Putamen (tissue), 1 donor: Measurements from ENCODE around the gene GLDC.
A peak's percentile ranks its signal among the peaks of the same experiment; 100 is the strongest.
"Not testable (repeated sequence)": the region's sequence is repeated elsewhere in the genome, so short reads cannot be mapped to it uniquely, and the experiment has no call there.

Experiments used
- DNase-seq: peaks from one replicate; pipeline ENCODE4 v3.0.0-alpha.2; 2016; ENCODE audit warnings: low spot score

Gene GLDC

DNA sequence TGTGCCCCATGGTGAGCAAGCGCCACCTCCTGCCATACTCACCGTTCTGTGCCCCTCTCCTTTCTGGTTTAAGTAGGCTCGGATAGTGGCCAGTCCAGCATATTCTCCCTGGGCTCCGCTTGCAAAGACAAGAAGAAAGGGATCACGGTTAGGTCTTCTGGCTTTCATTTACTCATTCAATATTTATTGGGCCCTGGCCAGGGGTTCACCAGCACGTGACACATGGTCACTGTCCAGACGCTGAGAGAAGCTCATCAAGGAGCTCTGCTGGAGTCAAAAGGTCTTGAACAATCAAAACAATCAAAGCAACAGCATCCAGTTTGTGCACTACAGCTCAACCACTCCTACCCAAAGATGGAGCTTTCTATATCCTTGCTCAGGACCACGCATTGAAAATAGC lies 80.2 kb downstream of the GLDC start:
- no peak for DNase-seq

DNA sequence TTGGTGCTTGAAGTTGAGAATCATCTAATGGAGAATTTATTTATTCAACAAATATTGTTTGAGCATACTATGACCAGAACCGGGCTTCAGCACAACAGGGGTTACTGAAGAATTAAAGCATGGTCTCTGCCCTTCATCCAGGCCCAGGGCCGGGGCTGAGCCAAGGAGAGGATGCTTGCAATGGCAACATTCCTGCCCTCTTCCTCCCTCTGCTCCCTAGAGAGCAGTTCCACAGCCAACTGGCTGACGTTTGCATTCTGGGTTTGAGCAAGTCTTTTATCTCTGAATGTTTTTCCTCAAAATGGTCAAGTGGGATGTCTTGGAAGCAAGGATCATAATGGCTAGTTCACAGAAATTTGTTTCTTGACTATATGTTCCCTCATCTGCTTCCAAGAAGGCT lies 80.7 kb downstream of the GLDC start:
- no peak for DNase-seq

GRCh38 chr9:6564360-6564759 lies 81.2 kb downstream of the GLDC start:
- no peak for DNase-seq

GRCh38 chr9:6562871-6563430 lies 82.6 kb downstream of the GLDC start:
- no peak for DNase-seq

GRCh38 chr9:6562201-6562600 lies 83.3 kb downstream of the GLDC start:
- peak; percentile 26 for DNase-seq

GRCh38 chr9:6557883-6558616 lies 87.5 kb downstream of the GLDC start:
- DNase-seq, result peak; percentile 67

- DNase-seq, result no peak
These were observed 91.7 kb downstream of the GLDC start for GRCh38 chr9:6553866-6554265.

DNA sequence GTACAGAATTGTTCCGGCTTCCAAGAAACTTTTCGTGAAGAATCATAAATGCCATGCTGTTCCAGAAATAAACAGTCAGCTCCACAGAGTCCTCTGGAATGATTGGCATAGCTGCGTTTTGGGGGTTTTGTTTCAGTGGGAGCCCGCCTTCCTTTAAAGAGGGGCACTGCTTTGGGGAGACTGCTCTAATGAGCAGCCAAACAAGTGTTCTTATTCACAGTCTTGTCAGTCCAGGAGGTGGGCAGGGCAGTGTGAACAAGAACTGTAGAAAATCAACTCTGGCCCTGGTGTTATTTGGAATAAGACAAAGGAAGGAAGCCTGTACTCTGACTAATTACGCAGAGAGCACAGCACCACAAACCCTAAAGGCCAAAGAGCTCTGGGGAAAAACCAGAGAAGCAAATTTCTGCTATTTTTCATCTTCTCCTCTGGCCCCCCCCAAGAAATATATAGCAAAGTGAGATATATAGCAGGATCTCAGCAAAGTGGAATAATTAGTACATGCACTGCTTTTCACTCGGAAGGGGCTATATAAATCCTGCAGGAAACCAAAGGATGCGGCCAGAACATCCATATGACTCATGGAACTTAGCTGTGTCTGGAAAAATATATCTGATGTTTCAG lies 92.9 kb downstream of the GLDC start:
- no peak for DNase-seq

- DNase-seq, result no peak
These were observed 93.5 kb downstream of the GLDC start for GRCh38 chr9:6552033-6552432.

GRCh38 chr9:6551136-6551535 lies 94.4 kb downstream of the GLDC start:
- no peak for DNase-seq

GRCh38 chr9:6549106-6549800 lies 96.3 kb downstream of the GLDC start:
- no peak for DNase-seq

DNA sequence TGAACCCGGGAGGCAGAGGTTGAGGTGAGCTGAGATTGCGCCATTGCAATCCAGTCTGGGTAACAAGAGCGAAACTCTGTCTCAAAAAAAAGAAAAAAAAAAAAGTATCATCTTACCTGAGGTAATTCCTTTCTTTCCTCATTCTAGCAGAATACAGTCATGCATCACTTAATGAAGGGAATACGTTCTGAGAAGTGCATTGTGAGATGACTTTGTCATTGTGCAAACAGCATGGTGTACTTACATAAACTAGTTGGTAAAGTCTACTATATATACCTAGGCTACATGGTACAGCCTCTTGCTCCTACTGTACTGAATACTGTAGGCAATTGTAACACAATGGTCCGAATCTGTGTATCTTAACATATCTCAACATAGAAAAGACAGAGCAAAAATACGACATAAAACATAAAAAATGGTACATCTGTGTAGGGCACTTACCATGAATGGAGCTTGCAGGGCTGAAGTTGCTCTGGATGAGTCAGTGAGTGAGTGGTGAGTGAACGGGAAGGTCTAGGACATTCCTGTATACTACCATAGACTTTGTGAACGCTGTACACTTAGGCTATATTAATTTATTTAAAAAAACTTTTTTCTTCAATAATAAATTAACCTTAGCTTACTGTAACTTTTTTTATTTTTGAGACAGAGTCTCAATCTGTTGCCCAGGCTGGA lies 100.4 kb downstream of the GLDC start:
- DNase-seq, result no peak

DNA sequence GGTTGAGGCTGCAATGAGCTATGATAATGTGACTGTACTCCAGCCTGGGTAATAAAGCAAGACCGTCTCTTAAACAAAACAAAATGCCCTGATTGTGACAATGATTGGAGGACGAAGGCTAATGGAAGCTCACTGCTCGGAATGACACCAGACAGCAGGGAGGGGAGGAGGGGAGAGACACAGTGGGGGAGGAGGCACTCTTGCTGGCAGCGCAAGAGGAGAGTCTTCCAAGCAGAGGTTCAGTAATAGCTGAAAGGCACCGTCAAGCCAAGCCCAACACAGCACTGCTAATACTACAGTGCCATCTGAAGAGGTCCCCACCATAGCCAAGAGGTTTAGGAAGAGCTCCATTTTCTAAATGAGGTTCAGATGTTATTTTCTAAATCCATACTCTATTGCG lies 102.3 kb downstream of the GLDC start:
- no peak for DNase-seq

DNA sequence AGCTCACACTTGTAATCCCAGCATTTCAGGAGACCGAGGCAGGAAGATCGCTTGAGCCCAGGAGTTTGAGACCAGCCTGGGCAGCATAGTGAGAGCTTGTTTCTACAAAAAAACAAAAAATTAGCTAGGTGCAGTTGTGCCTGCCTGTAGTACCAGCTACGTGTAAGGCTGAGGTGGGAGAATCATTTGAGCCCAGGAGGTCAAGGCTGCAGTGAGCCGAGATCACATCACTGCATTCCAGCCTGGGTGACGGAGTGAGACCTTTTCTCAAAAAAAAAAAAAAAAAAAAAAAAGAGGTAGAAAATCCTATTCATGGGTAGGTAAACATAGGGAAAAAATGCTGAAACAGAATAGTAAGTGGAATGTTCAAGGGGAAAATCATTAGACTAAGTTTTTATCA lies 102.9 kb downstream of the GLDC start:
- not testable (repeated sequence) for DNase-seq

DNA sequence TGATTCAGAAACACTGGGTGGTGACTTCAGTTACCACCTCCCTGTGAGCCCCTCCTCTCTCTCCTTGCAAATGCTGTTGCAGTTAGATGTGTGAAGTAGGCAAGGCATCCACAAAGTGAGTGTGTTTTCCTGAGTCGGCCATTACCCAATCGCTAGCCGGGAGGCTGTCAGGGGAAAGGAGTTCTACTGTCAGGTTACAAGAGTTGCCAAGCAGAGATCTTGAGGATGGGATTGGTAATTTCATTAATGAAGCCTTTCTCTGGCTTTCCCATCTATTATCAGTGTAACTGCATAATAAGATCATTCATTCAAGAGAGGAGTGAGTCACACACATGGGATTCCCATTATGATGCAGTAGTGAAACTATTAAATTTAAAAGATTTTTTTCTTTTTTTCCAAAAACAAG lies 106.9 kb downstream of the GLDC start:
- no peak for DNase-seq

GRCh38 chr9:6535594-6535993 lies 109.9 kb downstream of the GLDC start:
- DNase-seq, result no peak

GRCh38 chr9:6525326-6526045 lies 120.0 kb downstream of the GLDC start:
- DNase-seq, result no peak

- no peak for DNase-seq
These were observed 123.3 kb downstream of the GLDC start for GRCh38 chr9:6522263-6522662.

GRCh38 chr9:6512085-6512657 lies 133.4 kb downstream of the GLDC start:
- DNase-seq, result no peak

- no peak for DNase-seq
These were observed 139.0 kb downstream of the GLDC start for GRCh38 chr9:6506571-6506970.

- no peak for DNase-seq
These were observed 143.1 kb downstream of the GLDC start for GRCh38 chr9:6502399-6502798.
